Common myeloid progenitor, CD34-positive (primary cell): ENCODE data around the gene GRIFIN.
A peak's percentile ranks its signal among the peaks of the same experiment; 100 is the strongest.

Experiments used
- CTCF ChIA-PET: fragments of 350-600 bp; sonication (Branson Sonifier 250); formaldehyde crosslinking; loops from one replicate; lab custom pipeline; 2021; ENCODE audit warnings: antibody characterized with exemption; lab: Charles Lee
- POLR2A ChIA-PET: fragments of 350-600 bp; sonication (Branson Sonifier 250); formaldehyde crosslinking; loops from one replicate; lab custom pipeline; 2021; ENCODE audit warnings: antibody characterized with exemption; lab: Charles Lee
- DNase-seq, 3 donors: peaks; one replicate each; pipeline versions ENCODE4 v3.0.0 to v3.0.0-alpha.2; 2013
- H3K27ac ChIP-seq, 2 experiments: 1 replicate in 1 of 2; 2 replicates in 1 of 2; pipeline ENCODE4 v1.7.0; 2013; ENCODE audit warnings: inconsistent platforms in 2 of 2, low read length in 2 of 2, mild to moderate bottlenecking in 2 of 2, low read depth in 1 of 2, moderate library complexity in 1 of 2; ENCODE audit not compliant: severe bottlenecking in 2 of 2, insufficient read depth in 1 of 2, poor library complexity in 1 of 2
- H3K27me3 ChIP-seq, 5 experiments: replicated peaks in 2 of 5; 1 replicate in 3 of 5; 2 replicates in 2 of 5; pipeline versions ENCODE4 v1.6.1 to v1.7.0; 2013; ENCODE audit warnings: low read length in 4 of 5, mild to moderate bottlenecking in 2 of 5, moderate library complexity in 2 of 5, inconsistent platforms in 1 of 5; ENCODE audit not compliant: insufficient read depth in 5 of 5, control insufficient read depth in 4 of 5
- H3K36me3 ChIP-seq, 4 experiments: 1 replicate in 2 of 4; 2 replicates in 2 of 4; pipeline versions ENCODE4 v1.6.1 to v1.7.0; 2013; ENCODE audit warnings: low read length in 3 of 4, control low read depth in 1 of 4, mild to moderate bottlenecking in 1 of 4; ENCODE audit not compliant: control insufficient read depth in 4 of 4, insufficient read depth in 4 of 4
- H3K4me1 ChIP-seq, 4 experiments: 1 replicate in 3 of 4; 2 replicates in 1 of 4; pipeline versions ENCODE4 v1.6.1 to v1.7.1; 2013; ENCODE audit warnings: low read length in 3 of 4, mild to moderate bottlenecking in 3 of 4, control low read depth in 1 of 4, inconsistent platforms in 1 of 4, moderate library complexity in 1 of 4; ENCODE audit not compliant: control insufficient read depth in 4 of 4, insufficient read depth in 4 of 4; ENCODE audit errors: control extremely low read depth in 1 of 4
- H3K4me3 ChIP-seq, 7 experiments: 1 replicate in 4 of 7; 2 replicates in 3 of 7; pipeline versions ENCODE4 v1.5.1 to v1.7.0; 2013; ENCODE audit warnings: mild to moderate bottlenecking in 7 of 7, low read length in 6 of 7, moderate library complexity in 6 of 7, inconsistent platforms in 2 of 7, low read depth in 2 of 7, control low read depth in 1 of 7; ENCODE audit not compliant: insufficient read depth in 4 of 7, control insufficient read depth in 1 of 7; ENCODE audit errors: extremely low read depth in 1 of 7
- H3K9me3 ChIP-seq, 5 experiments: 1 replicate in 4 of 5; 2 replicates in 1 of 5; pipeline versions ENCODE4 v1.6.1 to v1.7.1; 2013; ENCODE audit warnings: low read length in 4 of 5, mild to moderate bottlenecking in 2 of 5, inconsistent platforms in 1 of 5, low read depth in 1 of 5, moderate library complexity in 1 of 5; ENCODE audit not compliant: control insufficient read depth in 4 of 5, insufficient read depth in 2 of 5; ENCODE audit errors: control extremely low read depth in 1 of 5
- WGBS: methylation state at CpG from one replicate; pipeline ENCODE4 v1.1.5; 2013; ENCODE audit not compliant: insufficient coverage; 5-methylcytosine and 5-hydroxymethylcytosine counted together

GRIFIN gene

DNA sequence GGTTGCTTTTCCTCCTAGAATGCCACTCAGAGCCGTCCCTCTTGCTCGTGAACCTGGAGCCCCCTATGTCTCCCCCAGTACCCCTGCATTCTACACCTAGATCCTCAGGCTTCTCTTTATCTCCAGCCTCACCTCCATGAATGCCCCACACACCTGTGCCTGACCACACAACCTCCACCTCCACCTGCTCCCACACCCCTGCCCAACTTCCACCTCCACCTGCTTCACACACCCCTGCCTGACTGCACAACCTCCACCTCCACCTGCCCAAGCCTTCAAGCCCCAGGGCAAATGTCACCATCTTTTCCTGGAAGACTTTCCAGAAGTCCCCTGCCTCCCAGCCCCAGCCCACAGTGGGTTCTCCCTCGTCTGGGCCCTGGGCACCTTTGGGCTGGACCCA lies 36.5 kb upstream of the GRIFIN start:
- H3K4me1 ChIP-seq: peaks cover 3 to 68% (median 60%) of the 10 kb centered on the region in 4 experiments
- CTCF ChIA-PET: interaction anchor here (2.8 kb wide), 1 partner anchor 9 kb away, joined by 12 read pairs; no protein-coding TSS in a partner anchor
- H3K27me3 ChIP-seq: no peaks in the 10 kb centered on the region
- DNase-seq: no peak
- 86% methylated on average over 2 of the region's 3 CpGs for WGBS
- H3K4me3 ChIP-seq: no peak overlapping the region
- peak overlapping the region in 1 of 2 experiments; percentile 15 for H3K27ac ChIP-seq
- POLR2A ChIA-PET: no interaction called here
- no peaks in the 10 kb centered on the region for H3K9me3 ChIP-seq
- no peaks in the 10 kb centered on the region for H3K36me3 ChIP-seq

GRCh38 chr7:2512179-2512661 lies 36.0 kb upstream of the GRIFIN start:
- POLR2A ChIA-PET: interaction anchor here (1.8 to 2.4 kb wide), 2 partner anchors 8 to 17 kb away, joined by 13 to 28 read pairs; partner anchors contain the start of gene LFNG
- Histone ChIP-seq H3K27ac (peak overlapping the region in 1 of 2 experiments; percentile 79), H3K27me3 (no peaks in the 10 kb centered on the region), H3K9me3 (no peaks in the 10 kb centered on the region), H3K4me3 (peak overlapping the region in 2 of 7 experiments; percentile 1 to 59), H3K36me3 (no peaks in the 10 kb centered on the region), H3K4me1 (peaks cover 3 to 71% (median 64%) of the 10 kb centered on the region in 4 experiments)
- 52% methylated on average over 8 of the region's 12 CpGs for WGBS
- CTCF ChIA-PET: interaction anchor here (1.4 to 2.8 kb wide), 2 partner anchors 9 to 43 kb away, joined by 3 to 12 read pairs; no protein-coding TSS in a partner anchor
- peak in 2 of 3 donors; percentile 50 for DNase-seq

- peak overlapping the region; percentile 66 to 79 for H3K27ac ChIP-seq
- H3K9me3 ChIP-seq: no peaks in the 10 kb centered on the region
- DNase-seq: no peak
- no peaks in the 10 kb centered on the region for H3K36me3 ChIP-seq
- ChIA-PET POLR2A (interaction anchor here (0.5 to 2.4 kb wide), 9 partner anchors 8 to 202 kb away, joined by 3 to 28 read pairs (median 6); partner anchors contain the start of gene LFNG), CTCF (interaction anchor here (1.0 to 2.8 kb wide), 10 partner anchors 10 to 204 kb away, joined by 3 to 22 read pairs (median 4); no protein-coding TSS in a partner anchor)
- peaks cover 3 to 69% (median 60%) of the 10 kb centered on the region in 4 experiments for H3K4me1 ChIP-seq
- H3K4me3 ChIP-seq: peak overlapping the region in 4 of 7 experiments; percentile 1 to 59 (median 46)
- no peaks in the 10 kb centered on the region for H3K27me3 ChIP-seq
- 20% methylated on average over 16 of the region's 18 CpGs for WGBS
These were observed 35.6 kb upstream of the GRIFIN start for GRCh38 chr7:2511769-2512168.

- Histone ChIP-seq H3K4me3 (peak overlapping the region in 5 of 7 experiments; percentile 29 to 59 (median 51)), H3K4me1 (peaks cover 3 to 65% (median 58%) of the 10 kb centered on the region in 4 experiments), H3K9me3 (no peaks in the 10 kb centered on the region), H3K27ac (peak overlapping the region; percentile 66 to 79), H3K27me3 (no peaks in the 10 kb centered on the region), H3K36me3 (no peaks in the 10 kb centered on the region)
- peak; percentile 76 to 96 (median 91) for DNase-seq
- ChIA-PET CTCF (interaction anchor here (1.0 to 2.8 kb wide), 11 partner anchors 11 to 205 kb away, joined by 3 to 22 read pairs (median 4); no protein-coding TSS in a partner anchor), POLR2A (interaction anchor here (0.5 to 2.4 kb wide), 11 partner anchors 9 to 202 kb away, joined by 3 to 28 read pairs (median 5); partner anchors contain the start of genes BRAT1 and LFNG)
- WGBS: 0% methylated on average over 13 of the region's 27 CpGs
These were observed 34.9 kb upstream of the GRIFIN start for GRCh38 chr7:2510909-2511768.

GRCh38 chr7:2510130-2510776 lies 34.1 kb upstream of the GRIFIN start:
- Histone ChIP-seq H3K36me3 (no peaks in the 10 kb centered on the region), H3K27ac (peak overlapping the region; percentile 66 to 79), H3K4me1 (peaks cover 3 to 65% (median 57%) of the 10 kb centered on the region in 4 experiments), H3K4me3 (peak overlapping the region in 3 of 7 experiments; percentile 30 to 59 (median 52)), H3K27me3 (no peaks in the 10 kb centered on the region), H3K9me3 (no peaks in the 10 kb centered on the region)
- 77% methylated on average over 10 of the region's 13 CpGs for WGBS
- no peak for DNase-seq
- ChIA-PET CTCF (interaction anchor here (0.9 to 2.8 kb wide), 10 partner anchors 8 to 58 kb away, joined by 3 to 22 read pairs (median 4); no protein-coding TSS in a partner anchor), POLR2A (interaction anchor here (0.9 to 2.4 kb wide), 8 partner anchors 10 to 189 kb away, joined by 3 to 28 read pairs (median 6); partner anchors contain the start of genes BRAT1 and LFNG)

- H3K4me3 ChIP-seq: no peak overlapping the region
- no peaks in the 10 kb centered on the region for H3K36me3 ChIP-seq
- no peaks in the 10 kb centered on the region for H3K27me3 ChIP-seq
- ChIA-PET POLR2A (interaction anchor here (1.8 kb wide), 1 partner anchor 11 kb away, joined by 10 read pairs; no protein-coding TSS in a partner anchor), CTCF (interaction anchor here (0.7 to 2.6 kb wide), 6 partner anchors 8 to 57 kb away, joined by 3 to 22 read pairs (median 4); no protein-coding TSS in a partner anchor)
- 72% methylated on average over 14 of the region's 23 CpGs for WGBS
- no peaks in the 10 kb centered on the region for H3K9me3 ChIP-seq
- H3K4me1 ChIP-seq: peaks cover 3 to 65% (median 58%) of the 10 kb centered on the region in 4 experiments
- DNase-seq: no peak
- H3K27ac ChIP-seq: no peak overlapping the region
These were observed 33.2 kb upstream of the GRIFIN start for GRCh38 chr7:2509298-2509906.
